ENCODE measurements around the gene RC3H2.

Gene RC3H2

DNA sequence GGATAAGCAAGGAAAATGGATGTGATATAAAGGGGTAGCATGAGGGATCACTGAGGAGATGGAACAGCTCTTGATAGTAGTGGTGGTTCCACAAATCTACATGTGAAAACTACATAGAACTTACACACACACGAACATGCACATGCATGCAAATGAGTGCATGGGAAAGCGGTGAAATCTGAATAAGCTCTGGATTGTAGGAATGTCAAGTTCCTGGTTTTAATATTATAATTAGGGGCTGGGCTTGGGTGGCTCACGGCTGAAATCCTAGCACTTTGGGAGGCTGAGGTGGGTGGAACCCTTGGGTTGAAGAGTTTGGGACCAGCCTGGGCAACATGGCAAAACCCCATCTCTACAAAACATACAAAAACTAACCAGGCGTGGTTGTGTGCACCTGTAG is 63.7 kb downstream of the RC3H2 start:
- TF ChIP-seq TAF1 (IDR thresholded peaks at IDR 0.05; ENCODE audit: low read depth): no peak
- TF ChIP-seq, protein P1, sequence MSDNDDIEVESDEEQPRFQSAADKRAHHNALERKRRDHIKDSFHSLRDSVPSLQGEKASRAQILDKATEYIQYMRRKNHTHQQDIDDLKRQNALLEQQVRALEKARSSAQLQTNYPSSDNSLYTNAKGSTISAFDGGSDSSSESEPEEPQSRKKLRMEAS (IDR thresholded peaks at IDR 0.05): no peak
- TF ChIP-seq NFIC (IDR thresholded peaks at IDR 0.05): no peak
- TF ChIP-seq CEBPB (IDR thresholded peaks at IDR 0.05): no peak
- no peak for TF ChIP-seq CREB1 (IDR thresholded peaks at IDR 0.05; ENCODE audit: low read depth)
- no peak for TF ChIP-seq RAD21 (IDR thresholded peaks at IDR 0.05; ENCODE audit: low read depth)
- TF ChIP-seq FOXM1 (IDR thresholded peaks at IDR 0.05; ENCODE audit: borderline replicate concordance, low read depth): no peak
- TF ChIP-seq, protein P2, sequence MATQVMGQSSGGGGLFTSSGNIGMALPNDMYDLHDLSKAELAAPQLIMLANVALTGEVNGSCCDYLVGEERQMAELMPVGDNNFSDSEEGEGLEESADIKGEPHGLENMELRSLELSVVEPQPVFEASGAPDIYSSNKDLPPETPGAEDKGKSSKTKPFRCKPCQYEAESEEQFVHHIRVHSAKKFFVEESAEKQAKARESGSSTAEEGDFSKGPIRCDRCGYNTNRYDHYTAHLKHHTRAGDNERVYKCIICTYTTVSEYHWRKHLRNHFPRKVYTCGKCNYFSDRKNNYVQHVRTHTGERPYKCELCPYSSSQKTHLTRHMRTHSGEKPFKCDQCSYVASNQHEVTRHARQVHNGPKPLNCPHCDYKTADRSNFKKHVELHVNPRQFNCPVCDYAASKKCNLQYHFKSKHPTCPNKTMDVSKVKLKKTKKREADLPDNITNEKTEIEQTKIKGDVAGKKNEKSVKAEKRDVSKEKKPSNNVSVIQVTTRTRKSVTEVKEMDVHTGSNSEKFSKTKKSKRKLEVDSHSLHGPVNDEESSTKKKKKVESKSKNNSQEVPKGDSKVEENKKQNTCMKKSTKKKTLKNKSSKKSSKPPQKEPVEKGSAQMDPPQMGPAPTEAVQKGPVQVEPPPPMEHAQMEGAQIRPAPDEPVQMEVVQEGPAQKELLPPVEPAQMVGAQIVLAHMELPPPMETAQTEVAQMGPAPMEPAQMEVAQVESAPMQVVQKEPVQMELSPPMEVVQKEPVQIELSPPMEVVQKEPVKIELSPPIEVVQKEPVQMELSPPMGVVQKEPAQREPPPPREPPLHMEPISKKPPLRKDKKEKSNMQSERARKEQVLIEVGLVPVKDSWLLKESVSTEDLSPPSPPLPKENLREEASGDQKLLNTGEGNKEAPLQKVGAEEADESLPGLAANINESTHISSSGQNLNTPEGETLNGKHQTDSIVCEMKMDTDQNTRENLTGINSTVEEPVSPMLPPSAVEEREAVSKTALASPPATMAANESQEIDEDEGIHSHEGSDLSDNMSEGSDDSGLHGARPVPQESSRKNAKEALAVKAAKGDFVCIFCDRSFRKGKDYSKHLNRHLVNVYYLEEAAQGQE (IDR thresholded peaks at IDR 0.05; ENCODE audit: low read depth): no peak
- TF ChIP-seq EGR1 (IDR thresholded peaks at IDR 0.05): no peak
- no peak for TF ChIP-seq ZBTB7A (IDR thresholded peaks at IDR 0.05; ENCODE audit: low read depth)
- TF ChIP-seq TEAD4 (IDR thresholded peaks at IDR 0.05): no peak
- TF ChIP-seq TCF12 (IDR thresholded peaks at IDR 0.05; ENCODE audit: low read depth): no peak
- TF ChIP-seq YY1 (IDR thresholded peaks at IDR 0.05; ENCODE audit: low read depth): no peak
- no peak for TF ChIP-seq EP300 (IDR thresholded peaks at IDR 0.05; ENCODE audit: borderline replicate concordance)
- TF ChIP-seq, protein P3, sequence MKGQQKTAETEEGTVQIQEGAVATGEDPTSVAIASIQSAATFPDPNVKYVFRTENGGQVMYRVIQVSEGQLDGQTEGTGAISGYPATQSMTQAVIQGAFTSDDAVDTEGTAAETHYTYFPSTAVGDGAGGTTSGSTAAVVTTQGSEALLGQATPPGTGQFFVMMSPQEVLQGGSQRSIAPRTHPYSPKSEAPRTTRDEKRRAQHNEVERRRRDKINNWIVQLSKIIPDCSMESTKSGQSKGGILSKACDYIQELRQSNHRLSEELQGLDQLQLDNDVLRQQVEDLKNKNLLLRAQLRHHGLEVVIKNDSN (IDR thresholded peaks at IDR 0.05): no peak

DNA sequence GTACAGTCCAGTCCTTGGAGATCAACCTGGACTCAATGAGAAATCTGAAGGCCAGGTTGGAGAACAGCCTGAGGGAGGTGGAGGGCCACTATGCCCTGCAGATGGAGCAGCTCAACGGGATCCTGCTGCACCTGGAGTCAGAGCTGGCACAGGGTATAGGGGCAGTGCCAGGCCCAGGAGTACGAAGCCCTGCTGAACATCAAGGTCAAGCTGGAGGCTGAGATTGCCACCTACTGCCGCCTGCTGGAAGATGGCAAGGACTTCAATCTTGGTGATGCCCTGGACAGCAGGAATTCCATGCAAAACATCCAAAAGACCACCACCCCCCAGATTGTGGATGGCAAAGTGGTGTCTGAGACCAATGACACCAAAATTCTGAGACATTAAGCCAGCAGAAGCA is 66.7 kb downstream of the RC3H2 start:
- TF ChIP-seq RAD21 (IDR thresholded peaks at IDR 0.05; ENCODE audit: low read depth): 0 out of 2 replicates have a peak, but pooled peaks have one; percentile 19

DNA sequence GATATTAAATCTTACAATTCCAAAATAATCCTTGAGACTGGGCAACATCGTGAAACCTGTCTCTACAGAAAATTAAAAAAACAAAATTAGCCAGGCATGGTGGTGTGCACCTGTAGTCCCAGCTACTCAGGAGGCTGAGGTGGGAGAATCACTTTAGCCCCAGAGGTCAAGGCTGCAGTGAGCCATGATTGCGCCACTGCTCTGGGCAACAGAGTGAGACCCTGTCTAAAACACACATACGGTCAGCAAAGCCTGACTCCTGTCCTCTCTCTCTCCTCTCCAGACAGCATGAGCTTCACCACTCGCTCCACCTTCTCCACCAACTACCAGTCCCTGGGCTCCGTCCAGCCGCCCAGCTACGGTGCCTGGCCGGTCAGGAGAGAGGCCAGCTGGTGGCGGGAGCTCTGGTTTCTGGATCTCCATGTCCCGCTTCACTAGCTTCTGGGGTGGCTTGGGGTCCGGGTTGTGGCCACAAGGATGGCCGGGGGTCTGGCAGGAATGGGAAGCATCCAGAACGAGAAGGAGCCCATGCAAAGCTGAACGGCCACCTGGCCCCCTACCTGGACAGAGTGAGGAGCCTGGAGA is 67.8 kb downstream of the RC3H2 start:
- TF ChIP-seq CEBPB (IDR thresholded peaks at IDR 0.05): no peak
- no peak for TF ChIP-seq NFIC (IDR thresholded peaks at IDR 0.05)
- no peak for TF ChIP-seq EGR1 (IDR thresholded peaks at IDR 0.05)
- TF ChIP-seq TEAD4 (IDR thresholded peaks at IDR 0.05): no peak
- no peak for TF ChIP-seq YY1 (IDR thresholded peaks at IDR 0.05; ENCODE audit: low read depth)
- TF ChIP-seq, protein P3 (IDR thresholded peaks at IDR 0.05): no peak
- no peak for TF ChIP-seq FOXM1 (IDR thresholded peaks at IDR 0.05; ENCODE audit: borderline replicate concordance, low read depth)
- TF ChIP-seq RAD21 (IDR thresholded peaks at IDR 0.05; ENCODE audit: low read depth): no peak
- no peak for TF ChIP-seq ZBTB7A (IDR thresholded peaks at IDR 0.05; ENCODE audit: low read depth)
- TF ChIP-seq, protein P2 (IDR thresholded peaks at IDR 0.05; ENCODE audit: low read depth): no peak
- no peak for TF ChIP-seq CREB1 (IDR thresholded peaks at IDR 0.05; ENCODE audit: low read depth)
- no peak for TF ChIP-seq EP300 (IDR thresholded peaks at IDR 0.05; ENCODE audit: borderline replicate concordance)
- TF ChIP-seq TAF1 (IDR thresholded peaks at IDR 0.05; ENCODE audit: low read depth): no peak

DNA sequence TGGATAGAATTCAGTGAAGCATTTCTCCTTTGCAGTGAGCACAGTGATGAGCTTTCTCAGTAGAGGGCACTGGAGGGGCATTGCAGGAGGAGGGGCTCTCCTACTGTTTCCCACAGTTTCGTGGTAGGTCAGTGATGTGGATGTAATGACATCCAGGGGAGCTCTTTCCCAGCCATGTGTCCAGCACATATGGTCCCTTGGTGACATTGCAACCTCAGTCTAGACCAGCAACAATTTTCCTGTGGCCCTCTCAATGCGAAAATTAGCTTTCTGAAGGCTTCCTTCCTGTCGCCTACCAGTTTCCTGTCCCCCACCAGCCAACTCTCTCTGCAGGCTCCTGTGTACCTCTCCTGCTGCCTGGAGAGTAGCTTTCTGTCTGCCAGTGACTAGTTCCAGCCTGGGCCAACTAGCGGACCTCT is 69.8 kb downstream of the RC3H2 start:
- TF ChIP-seq, protein P1 (IDR thresholded peaks at IDR 0.05): no peak
- TF ChIP-seq TAF1 (IDR thresholded peaks at IDR 0.05; ENCODE audit: low read depth): no peak
- no peak for TF ChIP-seq ZBTB7A (IDR thresholded peaks at IDR 0.05; ENCODE audit: low read depth)
- TF ChIP-seq TCF12 (IDR thresholded peaks at IDR 0.05; ENCODE audit: low read depth): no peak
- no peak for TF ChIP-seq RAD21 (IDR thresholded peaks at IDR 0.05; ENCODE audit: low read depth)
- TF ChIP-seq, protein P2 (IDR thresholded peaks at IDR 0.05; ENCODE audit: low read depth): no peak
- no peak for TF ChIP-seq TEAD4 (IDR thresholded peaks at IDR 0.05)
- no peak for TF ChIP-seq EP300 (IDR thresholded peaks at IDR 0.05; ENCODE audit: borderline replicate concordance)

DNA sequence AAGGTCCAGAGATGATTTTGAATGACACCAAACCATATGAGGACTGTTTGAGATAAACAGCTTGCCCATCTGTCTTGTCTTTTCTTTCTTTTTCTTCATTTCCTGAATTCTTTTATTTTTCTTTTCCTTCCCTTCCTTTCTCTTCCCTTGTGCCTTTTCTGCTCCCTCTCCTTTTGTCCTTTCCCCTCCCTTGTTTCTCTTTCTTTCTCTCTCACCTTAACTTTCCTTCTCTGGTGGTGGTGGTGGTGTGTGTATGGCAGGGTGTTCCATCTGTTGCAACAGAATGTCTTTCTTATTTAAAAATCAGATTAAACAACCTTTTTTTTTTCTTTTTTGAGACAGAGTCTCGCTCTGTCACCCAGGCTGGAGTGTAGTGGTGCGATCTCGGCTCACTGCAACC is 73.0 kb downstream of the RC3H2 start:
- TF ChIP-seq TEAD4 (IDR thresholded peaks at IDR 0.05): no peak
